HG02571 (cell line): ENCODE results near the gene WDR47.
"Not testable (repeated sequence)": the region's sequence is repeated elsewhere in the genome, so short reads cannot be mapped to it uniquely, and the experiment has no call there.

ENCODE experiments used
- ATAC-seq: cut with Tn5 transposase; IDR thresholded peaks from one replicate; pipeline ENCODE4 v1.9.1; 2021; ENCODE audit warnings: mild to moderate bottlenecking, moderate library complexity; ENCODE audit not compliant: unreplicated experiment

WDR47 gene

DNA sequence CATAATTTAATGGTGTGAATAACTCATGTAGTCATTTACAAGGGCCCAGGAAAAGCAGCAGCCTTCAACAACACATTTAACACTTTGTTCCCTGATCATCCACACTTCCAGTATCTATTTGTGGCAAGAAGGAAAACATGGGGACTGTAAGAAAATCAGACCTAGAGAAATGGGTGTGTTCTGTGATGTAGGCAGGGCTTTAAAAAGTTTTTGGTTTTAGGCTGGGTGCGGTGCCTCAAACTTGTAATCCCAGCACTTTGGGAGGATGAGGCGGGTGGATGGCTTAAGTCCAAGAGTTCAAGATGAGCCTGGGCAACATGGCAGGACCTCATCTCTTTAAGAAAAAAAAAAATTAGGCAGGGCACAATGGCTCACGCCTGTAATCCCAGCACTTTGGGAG is 14.2 kb upstream of the WDR47 start:
- no peak for ATAC-seq

DNA sequence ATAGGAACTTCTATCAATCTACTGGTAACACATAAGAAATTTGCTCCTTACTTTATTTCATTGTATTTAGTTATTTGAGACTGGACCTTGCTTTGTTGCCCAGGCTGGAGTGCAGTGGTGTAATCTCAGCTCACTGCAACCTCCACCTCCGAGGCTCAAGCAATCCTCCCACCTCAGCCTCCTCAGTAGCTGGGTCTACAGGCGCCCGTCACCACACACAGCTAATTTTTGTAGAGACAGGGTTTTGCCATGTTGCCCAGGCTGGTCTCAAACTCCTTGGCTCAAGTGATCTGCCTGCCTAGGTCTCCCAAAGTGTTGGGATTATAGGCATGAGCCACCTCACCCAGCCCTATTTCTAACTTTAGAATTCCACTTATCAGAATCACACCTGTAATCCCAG is 10.2 kb upstream of the WDR47 start:
- not testable (repeated sequence) for ATAC-seq

GRCh38 chr1:109050228-109050995 is 8.5 kb upstream of the WDR47 start:
- no peak for ATAC-seq

DNA sequence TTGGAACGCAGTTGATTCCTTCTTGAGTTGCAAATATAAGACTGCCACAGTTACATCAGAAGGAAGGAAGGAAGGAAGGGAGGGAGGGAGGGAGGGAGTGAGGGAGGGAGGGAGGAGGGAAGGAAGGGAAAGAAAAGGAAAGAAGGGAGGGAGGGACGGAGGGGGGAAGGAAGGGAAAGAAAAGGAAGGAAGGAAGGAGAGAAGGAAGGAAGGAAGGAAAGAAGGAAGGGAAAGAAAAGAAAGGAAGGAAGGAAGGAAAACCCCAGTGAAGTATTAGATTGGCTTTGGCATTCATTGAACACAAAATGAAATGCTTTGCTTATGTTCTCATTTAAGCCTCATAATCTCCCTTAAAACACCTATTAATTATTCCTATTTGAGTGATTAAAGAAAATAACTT is 6.4 kb upstream of the WDR47 start:
- no peak for ATAC-seq

GRCh38 chr1:109047339-109047738 is 5.4 kb upstream of the WDR47 start:
- no peak for ATAC-seq

- no peak for ATAC-seq
Observed at GRCh38 chr1:109046671-109047070, 4.8 kb upstream of the WDR47 start.

DNA sequence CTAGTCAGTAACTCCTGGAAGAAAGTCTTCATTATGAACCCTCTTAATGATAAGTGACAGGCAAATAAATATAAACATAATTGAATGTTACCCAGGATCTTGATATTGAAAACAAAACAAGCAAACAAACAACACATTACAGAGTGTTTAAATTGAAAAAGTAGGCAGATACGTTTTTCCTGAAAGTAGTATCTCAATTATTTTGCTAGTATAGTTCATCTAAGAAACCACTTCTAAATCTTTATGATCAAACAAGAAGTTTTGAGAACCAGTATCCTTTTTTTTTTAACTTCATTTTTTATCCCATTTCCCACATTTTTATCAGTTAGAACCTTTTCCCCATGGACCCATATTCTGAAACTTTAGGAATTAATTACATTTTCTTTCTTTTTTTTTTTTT is 3.7 kb upstream of the WDR47 start:
- ATAC-seq = no peak

DNA sequence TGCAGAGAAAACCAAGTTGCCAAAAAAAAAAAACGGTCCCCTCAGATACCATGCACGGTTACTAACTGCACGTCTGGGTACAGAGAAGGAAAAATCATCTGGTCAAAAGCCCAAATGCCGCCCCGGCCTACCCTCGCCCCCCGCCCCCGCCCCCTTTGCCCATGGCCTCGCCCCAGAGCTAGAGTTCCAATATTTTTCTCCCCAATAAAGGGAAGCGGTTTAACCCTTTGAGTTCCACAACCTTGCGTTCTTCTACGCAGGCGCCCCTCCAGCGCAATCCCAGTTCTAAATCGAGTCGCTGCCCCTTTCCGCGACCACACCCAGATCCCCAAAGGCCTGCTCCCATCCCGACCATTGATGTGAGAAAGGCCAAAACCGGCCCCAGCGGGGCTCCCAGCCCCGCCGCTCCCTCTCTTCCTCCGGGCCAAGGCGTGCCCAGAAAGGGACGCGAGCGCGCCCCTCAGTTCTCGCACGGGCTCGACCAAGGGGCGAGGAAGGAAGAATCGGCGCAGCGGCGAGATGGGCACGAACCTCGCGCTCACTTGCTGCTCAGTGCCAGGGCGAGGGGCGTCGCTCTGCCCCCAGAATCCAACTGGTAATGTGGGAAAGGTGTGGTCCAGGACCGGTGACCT is 797 bp downstream of the WDR47 start:
- ATAC-seq = peak; percentile 27

- no peak for ATAC-seq
Observed at GRCh38 chr1:109040627-109040988, 1.3 kb downstream of the WDR47 start.

- ATAC-seq = no peak
Observed at GRCh38 chr1:109034382-109034781, 7.5 kb downstream of the WDR47 start.

GRCh38 chr1:109029493-109029892 is 12.4 kb downstream of the WDR47 start:
- ATAC-seq = not testable (repeated sequence)

DNA sequence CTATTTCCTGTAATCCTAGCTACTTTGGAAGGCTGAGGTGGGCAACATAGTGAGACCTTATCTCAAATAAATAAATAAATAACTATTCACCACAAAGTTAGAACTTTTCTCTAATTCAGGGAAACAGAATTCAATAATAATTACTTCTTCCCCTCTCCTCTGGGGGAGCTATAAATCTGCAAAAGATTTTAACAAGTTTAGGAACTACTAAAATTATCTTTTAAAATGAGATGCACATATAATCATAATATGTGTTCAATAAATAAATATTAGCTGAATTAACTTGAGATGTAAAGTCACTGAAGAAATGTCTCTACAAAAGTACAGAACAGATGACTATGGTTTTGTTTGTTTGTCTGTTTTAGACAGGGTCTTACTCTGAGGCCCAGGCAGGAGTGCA is 14.1 kb downstream of the WDR47 start:
- ATAC-seq = no peak

DNA sequence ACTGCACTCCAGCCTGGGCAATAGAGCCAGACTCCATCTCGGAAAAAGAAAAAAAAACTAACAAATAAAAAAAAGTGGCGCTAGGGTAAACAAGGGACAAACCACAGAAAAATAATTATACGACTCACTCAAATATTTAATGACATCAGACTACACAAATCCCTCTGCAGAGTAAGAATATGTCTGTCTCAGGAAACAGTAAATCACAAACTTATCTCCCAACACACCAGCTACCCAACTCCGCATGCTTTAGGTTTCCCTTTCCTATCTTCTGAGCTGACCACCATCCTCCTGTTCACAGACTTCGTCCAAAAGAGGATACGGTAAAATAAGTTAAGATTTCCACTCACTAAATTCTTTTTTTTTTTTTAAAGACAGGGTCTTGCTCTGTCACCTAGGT is 16.2 kb downstream of the WDR47 start:
- ATAC-seq = no peak

- no peak for ATAC-seq
Observed at GRCh38 chr1:109024646-109025045, 17.3 kb downstream of the WDR47 start.

GRCh38 chr1:109020693-109021257 is 21.1 kb downstream of the WDR47 start:
- no peak for ATAC-seq

- not testable (repeated sequence) for ATAC-seq
Observed at GRCh38 chr1:109017719-109018118, 24.2 kb downstream of the WDR47 start.

- no peak for ATAC-seq
Observed at GRCh38 chr1:109017134-109017533, 24.8 kb downstream of the WDR47 start.

- ATAC-seq = no peak
Observed at GRCh38 chr1:109011335-109011734, 30.6 kb downstream of the WDR47 start.

- not testable (repeated sequence) for ATAC-seq
Observed at GRCh38 chr1:108996622-108997021, 45.3 kb downstream of the WDR47 start.

- no peak for ATAC-seq
Observed at GRCh38 chr1:108983114-108983513, 58.8 kb downstream of the WDR47 start.

DNA sequence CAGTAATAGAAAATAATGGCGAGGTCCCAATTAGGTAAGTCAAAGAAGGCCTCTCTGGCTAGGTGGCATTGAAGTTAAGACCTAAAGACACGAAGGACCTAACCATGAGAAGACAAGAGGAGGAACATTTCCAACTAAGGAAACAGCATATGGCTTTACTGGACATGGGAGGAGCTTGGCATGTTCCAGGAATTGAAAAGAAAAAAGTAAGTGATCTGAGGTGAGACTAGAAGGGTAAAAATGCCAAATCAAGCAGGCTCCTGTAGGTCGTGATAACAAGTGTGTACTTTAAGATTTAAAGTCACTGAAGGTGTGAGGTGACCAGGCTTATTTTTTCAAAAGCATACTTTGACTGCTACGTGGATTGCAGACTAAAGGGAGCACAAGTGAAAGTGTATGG is 65.2 kb downstream of the WDR47 start:
- no peak for ATAC-seq

DNA sequence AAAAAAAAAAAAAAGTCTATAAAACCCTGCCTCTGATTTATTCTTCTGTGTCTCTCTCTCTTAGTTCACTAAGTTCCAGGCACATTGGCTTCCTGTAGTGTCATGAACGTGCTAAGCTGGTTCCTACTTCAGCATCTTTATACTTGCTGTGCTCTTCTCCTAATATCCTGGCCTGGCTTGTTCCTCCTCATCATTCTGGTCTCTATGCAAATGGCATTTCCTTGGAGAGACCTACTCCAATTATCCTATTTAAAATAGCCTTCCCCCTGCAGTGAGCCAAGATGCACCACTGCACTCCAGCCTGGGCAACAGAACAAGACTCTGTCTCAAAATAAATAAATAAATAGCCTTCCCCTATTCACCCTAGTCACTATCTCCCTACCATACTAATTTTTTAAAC is 69.0 kb downstream of the WDR47 start:
- no peak for ATAC-seq
